Stomach (tissue), 4 donors: ENCODE results near the gene MBOAT2.

Experiments
- POLR2A ChIP-seq, 4 donors: fragments of 450-650 bp; IDR thresholded peaks; one replicate each; pipeline ENCODE4 v1.6.1; 2016; ENCODE audit warnings: antibody characterized with exemption in 4 of 4, control low read depth in 2 of 4, mild to moderate bottlenecking in 1 of 4, moderate library complexity in 1 of 4
- TF ChIP-seq, protein P1 (sequence below), 7 experiments: fragments of 450-650 bp in 4 of 7; fragments of 200-600 bp in 3 of 7; sonication (generic) in 3 of 7; IDR thresholded peaks; one replicate each; pipeline ENCODE4 v1.5.1; 2016 to 2019; ENCODE audit warnings: antibody characterized with exemption in 7 of 7, control low read depth in 2 of 7, mild to moderate bottlenecking in 1 of 7

DNA sequence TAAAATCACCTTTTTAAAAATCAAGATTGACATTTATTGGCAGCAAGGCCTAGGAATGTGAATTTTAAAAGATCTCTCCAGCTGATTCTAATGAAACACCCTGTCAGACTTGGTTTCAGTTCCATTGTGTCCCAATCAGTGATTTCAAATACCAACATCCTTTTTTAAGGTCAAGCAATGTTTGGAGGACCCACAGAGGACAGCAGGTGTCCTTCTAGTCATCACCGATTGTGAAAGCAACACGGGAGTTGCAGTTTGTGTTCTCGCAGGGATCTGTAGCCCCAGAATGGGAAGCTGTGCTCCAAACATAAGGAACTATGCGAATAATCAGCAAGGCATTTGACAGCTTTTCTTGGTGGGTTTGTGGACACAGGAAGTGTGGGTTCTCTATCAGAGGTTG lies 161.6 kb downstream of the MBOAT2 start:
- TF ChIP-seq, protein P1, sequence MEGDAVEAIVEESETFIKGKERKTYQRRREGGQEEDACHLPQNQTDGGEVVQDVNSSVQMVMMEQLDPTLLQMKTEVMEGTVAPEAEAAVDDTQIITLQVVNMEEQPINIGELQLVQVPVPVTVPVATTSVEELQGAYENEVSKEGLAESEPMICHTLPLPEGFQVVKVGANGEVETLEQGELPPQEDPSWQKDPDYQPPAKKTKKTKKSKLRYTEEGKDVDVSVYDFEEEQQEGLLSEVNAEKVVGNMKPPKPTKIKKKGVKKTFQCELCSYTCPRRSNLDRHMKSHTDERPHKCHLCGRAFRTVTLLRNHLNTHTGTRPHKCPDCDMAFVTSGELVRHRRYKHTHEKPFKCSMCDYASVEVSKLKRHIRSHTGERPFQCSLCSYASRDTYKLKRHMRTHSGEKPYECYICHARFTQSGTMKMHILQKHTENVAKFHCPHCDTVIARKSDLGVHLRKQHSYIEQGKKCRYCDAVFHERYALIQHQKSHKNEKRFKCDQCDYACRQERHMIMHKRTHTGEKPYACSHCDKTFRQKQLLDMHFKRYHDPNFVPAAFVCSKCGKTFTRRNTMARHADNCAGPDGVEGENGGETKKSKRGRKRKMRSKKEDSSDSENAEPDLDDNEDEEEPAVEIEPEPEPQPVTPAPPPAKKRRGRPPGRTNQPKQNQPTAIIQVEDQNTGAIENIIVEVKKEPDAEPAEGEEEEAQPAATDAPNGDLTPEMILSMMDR (IDR thresholded peaks at IDR 0.05) = no peak
- no peak for TF ChIP-seq POLR2A (IDR thresholded peaks at IDR 0.05)
